HG02588 (cell line): ENCODE measurements around the gene DNM3.

Experiments used
- ATAC-seq: cut with Tn5 transposase; IDR thresholded peaks from one replicate; pipeline ENCODE4 v1.9.1; 2021; ENCODE audit warnings: mild to moderate bottlenecking, moderate library complexity; ENCODE audit not compliant: unreplicated experiment

The DNM3 gene

GRCh38 chr1:171817511-171818265, 23.6 kb upstream of the DNM3 start:
- no peak for ATAC-seq

- no peak for ATAC-seq
Observed at GRCh38 chr1:171819946-171820345, 21.4 kb upstream of the DNM3 start.

GRCh38 chr1:171826973-171827372, 14.3 kb upstream of the DNM3 start:
- no peak for ATAC-seq

- ATAC-seq: no peak
Observed at GRCh38 chr1:171828794-171829193, 12.5 kb upstream of the DNM3 start.

- ATAC-seq: no peak
Observed at GRCh38 chr1:171833091-171833825, 8.0 kb upstream of the DNM3 start.

- ATAC-seq: no peak
Observed at GRCh38 chr1:171834821-171835220, 6.5 kb upstream of the DNM3 start.

- no peak for ATAC-seq
Observed at GRCh38 chr1:171835891-171836290, 5.4 kb upstream of the DNM3 start.

- no peak for ATAC-seq
Observed at GRCh38 chr1:171841931-171842761, 848 bp downstream of the DNM3 start.

- no peak for ATAC-seq
Observed at GRCh38 chr1:171844381-171844780, 3.1 kb downstream of the DNM3 start.

- no peak for ATAC-seq
Observed at GRCh38 chr1:171845998-171846397, 4.7 kb downstream of the DNM3 start.

- ATAC-seq: no peak
Observed at GRCh38 chr1:171849245-171849898, 8.1 kb downstream of the DNM3 start.

- no peak for ATAC-seq
Observed at GRCh38 chr1:171850651-171851350, 9.5 kb downstream of the DNM3 start.

- no peak for ATAC-seq
Observed at GRCh38 chr1:171852272-171852671, 11.0 kb downstream of the DNM3 start.

- no peak for ATAC-seq
Observed at GRCh38 chr1:171855381-171855780, 14.1 kb downstream of the DNM3 start.

GRCh38 chr1:171858696-171859095, 17.4 kb downstream of the DNM3 start:
- no peak for ATAC-seq

GRCh38 chr1:171860696-171861095, 19.4 kb downstream of the DNM3 start:
- no peak for ATAC-seq

GRCh38 chr1:171863531-171863930, 22.2 kb downstream of the DNM3 start:
- no peak for ATAC-seq

- no peak for ATAC-seq
Observed at GRCh38 chr1:171864308-171864707, 23.0 kb downstream of the DNM3 start.

- ATAC-seq: no peak
Observed at GRCh38 chr1:171865106-171865505, 23.8 kb downstream of the DNM3 start.

- no peak for ATAC-seq
Observed at GRCh38 chr1:171867236-171867635, 25.9 kb downstream of the DNM3 start.
